Kidney epithelial cell (primary cell): ENCODE results near the gene TIFAB. TPM values are rescaled to one million over a fixed set of nuclear protein-coding genes. Genes with fewer than 3 reads are reported as not detected.

Source experiments
- DNase-seq: peaks from one replicate; pipeline ENCODE4 v3.0.0-alpha.2; 2010; ENCODE audit warnings: low read depth
- H3K27me3 ChIP-seq: 2 replicates; pipeline ENCODE4 v1.6.0; 2011; ENCODE audit warnings: low read length; ENCODE audit not compliant: control insufficient read depth, insufficient read depth
- H3K36me3 ChIP-seq: 2 replicates; pipeline ENCODE4 v1.5.1; 2011; ENCODE audit warnings: low read length; ENCODE audit not compliant: control insufficient read depth, insufficient read depth
- H3K4me3 ChIP-seq: 2 replicates; pipeline ENCODE4 v1.5.1; 2011; ENCODE audit warnings: low read depth, mild to moderate bottlenecking, control low read depth, low read length
- total RNA-seq: library from RNA; depleted of rRNA; stranded (reverse); fragments of >200 nt; gene quantifications from 2 replicates; pipeline ENCODE4 v1.2.3, GENCODE V29; 2015
- TF ChIP-seq, protein P1 (sequence below): IDR thresholded peaks from 2 replicates; pipeline ENCODE4 v1.5.1; 2011; ENCODE audit warnings: mild to moderate bottlenecking, moderate library complexity, low read length, control low read depth, inconsistent platforms; ENCODE audit not compliant: insufficient read depth, poor library complexity, severe bottlenecking

TIFAB gene
- total RNA-seq, 1 donor from 2014 or later = not detected

DNA sequence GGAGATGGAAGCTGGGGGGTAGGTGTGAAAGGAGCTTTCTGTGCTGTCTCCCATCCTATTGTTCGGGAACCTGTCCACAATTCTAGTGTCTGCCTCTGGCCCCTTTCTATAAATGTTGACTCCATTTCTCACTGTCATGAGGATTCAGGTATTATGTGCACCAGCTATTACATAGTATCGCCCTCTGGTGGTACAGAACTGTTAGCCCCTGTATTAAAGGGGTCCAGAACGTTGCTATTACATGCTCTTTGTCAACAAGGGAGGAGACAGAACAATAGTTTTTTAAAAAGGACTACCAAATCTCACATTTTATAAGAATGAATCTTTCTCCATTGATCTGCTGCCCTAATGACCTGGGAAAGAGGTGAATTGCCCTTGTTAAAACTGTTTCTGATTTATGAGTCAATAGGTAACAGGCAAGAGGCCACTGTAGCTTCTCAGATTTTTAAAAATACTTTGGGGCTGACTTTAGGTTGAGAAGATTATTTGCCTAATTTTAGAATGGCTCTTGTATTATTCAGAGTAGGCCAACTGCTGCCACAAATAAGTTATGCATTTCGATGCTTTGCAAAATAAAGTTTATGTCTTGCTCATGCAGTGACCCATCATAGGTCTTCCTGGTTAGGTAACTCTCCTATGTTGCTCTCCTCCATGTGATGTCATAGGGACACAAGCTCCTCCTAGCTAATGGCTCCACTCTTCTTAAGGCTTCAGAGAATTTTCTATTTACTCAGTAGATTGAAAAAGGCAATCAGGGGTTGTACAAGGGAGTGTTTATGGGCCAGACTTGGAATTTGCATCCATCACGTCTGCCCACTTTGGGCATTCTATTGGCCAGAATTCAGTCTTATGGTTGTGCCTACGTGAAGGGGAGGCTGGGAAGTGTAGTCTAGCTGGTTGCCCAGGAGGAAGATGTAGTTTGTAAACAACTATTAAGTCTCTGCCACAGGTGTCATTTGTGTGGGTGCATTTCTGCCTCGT, 25.8 kb downstream of the TIFAB start:
- Histone ChIP-seq H3K27me3 (peaks cover 3% of the 10 kb centered on the region), H3K4me3 (no peak overlapping the region), H3K36me3 (no peaks in the 10 kb centered on the region)
- no peak for DNase-seq
- TF ChIP-seq, protein P1, sequence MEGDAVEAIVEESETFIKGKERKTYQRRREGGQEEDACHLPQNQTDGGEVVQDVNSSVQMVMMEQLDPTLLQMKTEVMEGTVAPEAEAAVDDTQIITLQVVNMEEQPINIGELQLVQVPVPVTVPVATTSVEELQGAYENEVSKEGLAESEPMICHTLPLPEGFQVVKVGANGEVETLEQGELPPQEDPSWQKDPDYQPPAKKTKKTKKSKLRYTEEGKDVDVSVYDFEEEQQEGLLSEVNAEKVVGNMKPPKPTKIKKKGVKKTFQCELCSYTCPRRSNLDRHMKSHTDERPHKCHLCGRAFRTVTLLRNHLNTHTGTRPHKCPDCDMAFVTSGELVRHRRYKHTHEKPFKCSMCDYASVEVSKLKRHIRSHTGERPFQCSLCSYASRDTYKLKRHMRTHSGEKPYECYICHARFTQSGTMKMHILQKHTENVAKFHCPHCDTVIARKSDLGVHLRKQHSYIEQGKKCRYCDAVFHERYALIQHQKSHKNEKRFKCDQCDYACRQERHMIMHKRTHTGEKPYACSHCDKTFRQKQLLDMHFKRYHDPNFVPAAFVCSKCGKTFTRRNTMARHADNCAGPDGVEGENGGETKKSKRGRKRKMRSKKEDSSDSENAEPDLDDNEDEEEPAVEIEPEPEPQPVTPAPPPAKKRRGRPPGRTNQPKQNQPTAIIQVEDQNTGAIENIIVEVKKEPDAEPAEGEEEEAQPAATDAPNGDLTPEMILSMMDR = peak; percentile 79

DNA sequence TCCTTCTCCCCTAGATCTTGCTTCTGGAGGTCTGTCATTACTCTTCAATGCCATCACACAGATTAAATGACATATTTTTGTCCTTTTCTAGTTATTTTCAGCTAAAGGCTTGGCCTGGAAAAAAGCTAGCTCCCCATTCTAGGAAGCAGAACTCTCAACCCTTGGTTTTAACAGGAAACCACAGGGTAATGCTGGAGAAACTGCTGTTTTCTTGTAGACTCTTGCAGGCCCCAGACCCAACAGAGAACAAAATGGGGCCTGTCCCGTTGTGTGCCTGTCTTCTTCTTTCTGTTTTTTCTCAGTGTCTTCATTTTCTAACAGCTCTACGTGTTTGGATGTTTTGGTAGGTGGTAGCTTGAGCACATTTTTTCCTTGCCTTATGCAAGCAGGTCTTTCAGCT, 26.5 kb downstream of the TIFAB start:
- DNase-seq = no peak
- Histone ChIP-seq H3K27me3 (peaks cover 3% of the 10 kb centered on the region), H3K4me3 (no peak overlapping the region), H3K36me3 (no peaks in the 10 kb centered on the region)
- TF ChIP-seq, protein P1 = no peak

- Histone ChIP-seq H3K36me3 (no peaks in the 10 kb centered on the region), H3K4me3 (no peak overlapping the region), H3K27me3 (no peaks in the 10 kb centered on the region)
- TF ChIP-seq, protein P1 = no peak
- DNase-seq = no peak
Measured at GRCh38 chr5:135423846-135424168, 28.3 kb downstream of the TIFAB start.

GRCh38 chr5:135423146-135423845, 28.9 kb downstream of the TIFAB start:
- Histone ChIP-seq H3K4me3 (no peak overlapping the region), H3K27me3 (no peaks in the 10 kb centered on the region), H3K36me3 (no peaks in the 10 kb centered on the region)
- TF ChIP-seq, protein P1 = no peak
- DNase-seq = no peak

- Histone ChIP-seq H3K36me3 (no peaks in the 10 kb centered on the region), H3K27me3 (no peaks in the 10 kb centered on the region), H3K4me3 (no peak overlapping the region)
- no peak for DNase-seq
- TF ChIP-seq, protein P1 = no peak
Measured at GRCh38 chr5:135422419-135422818, 29.7 kb downstream of the TIFAB start.
